Measurements from ENCODE around the gene LEFTY1.
A peak's percentile ranks its signal among the peaks of the same experiment; 100 is the strongest.
"Not testable (repeated sequence)": the region's sequence is repeated elsewhere in the genome, so short reads cannot be mapped to it uniquely, and the experiment has no call there.

Gene LEFTY1

GRCh38 chr1:225888898-225889601 is at the start of gene LEFTY1:
LEFTY1 (minus strand) TSS chr1:225889146; CDS start chr1:225889066, 80 bp downstream.
- no peak for DNase-seq

- no peak for DNase-seq
These were observed 48.4 kb upstream of the LEFTY1 start for GRCh38 chr1:225937048-225937968.

- DNase-seq = no peak
These were observed 47.6 kb upstream of the LEFTY1 start for GRCh38 chr1:225936523-225936922.

GRCh38 chr1:225936086-225936485 is 47.1 kb upstream of the LEFTY1 start:
- DNase-seq = not testable (repeated sequence)

GRCh38 chr1:225934711-225935110 is 45.8 kb upstream of the LEFTY1 start:
- DNase-seq = no peak

- DNase-seq = no peak
These were observed 44.1 kb upstream of the LEFTY1 start for GRCh38 chr1:225933072-225933471.

GRCh38 chr1:225931270-225932136 is 42.6 kb upstream of the LEFTY1 start:
- no peak for DNase-seq

- DNase-seq = no peak
These were observed 41.6 kb upstream of the LEFTY1 start for GRCh38 chr1:225930566-225930965.

- not testable (repeated sequence) for DNase-seq
These were observed 40.5 kb upstream of the LEFTY1 start for GRCh38 chr1:225929462-225929861.

GRCh38 chr1:225928186-225929175 is 39.5 kb upstream of the LEFTY1 start:
- DNase-seq = no peak

- DNase-seq = no peak
These were observed 37.7 kb upstream of the LEFTY1 start for GRCh38 chr1:225926551-225927113.

- peak; percentile 96 for DNase-seq
These were observed 35.0 kb upstream of the LEFTY1 start, which contains the start of gene PYCR2 for GRCh38 chr1:225923692-225924555. PYCR2 (minus strand) TSS chr1:225924250; CDS start chr1:225924110, 140 bp downstream.

GRCh38 chr1:225923381-225923691 is 34.4 kb upstream of the LEFTY1 start:
- no peak for DNase-seq

GRCh38 chr1:225921734-225922709 is 33.1 kb upstream of the LEFTY1 start:
- no peak for DNase-seq

GRCh38 chr1:225919906-225920305 is 31.0 kb upstream of the LEFTY1 start:
- peak; percentile 53 for DNase-seq

- no peak for DNase-seq
These were observed 29.3 kb upstream of the LEFTY1 start for GRCh38 chr1:225918280-225918679.

- DNase-seq = no peak
These were observed 28.6 kb upstream of the LEFTY1 start for GRCh38 chr1:225917536-225917935.

GRCh38 chr1:225917101-225917500 is 28.2 kb upstream of the LEFTY1 start:
- DNase-seq = no peak

- no peak for DNase-seq
These were observed 26.6 kb upstream of the LEFTY1 start for GRCh38 chr1:225915538-225915991.

Data from stimulated activated CD4-positive, alpha-beta T cell treated with anti-CD3 and anti-CD28 coated beads, Interleukin-15, amount 100 ng/mL, for 24 hours (primary cell).